ENCODE measurements around the gene SPAG9.

DNA sequence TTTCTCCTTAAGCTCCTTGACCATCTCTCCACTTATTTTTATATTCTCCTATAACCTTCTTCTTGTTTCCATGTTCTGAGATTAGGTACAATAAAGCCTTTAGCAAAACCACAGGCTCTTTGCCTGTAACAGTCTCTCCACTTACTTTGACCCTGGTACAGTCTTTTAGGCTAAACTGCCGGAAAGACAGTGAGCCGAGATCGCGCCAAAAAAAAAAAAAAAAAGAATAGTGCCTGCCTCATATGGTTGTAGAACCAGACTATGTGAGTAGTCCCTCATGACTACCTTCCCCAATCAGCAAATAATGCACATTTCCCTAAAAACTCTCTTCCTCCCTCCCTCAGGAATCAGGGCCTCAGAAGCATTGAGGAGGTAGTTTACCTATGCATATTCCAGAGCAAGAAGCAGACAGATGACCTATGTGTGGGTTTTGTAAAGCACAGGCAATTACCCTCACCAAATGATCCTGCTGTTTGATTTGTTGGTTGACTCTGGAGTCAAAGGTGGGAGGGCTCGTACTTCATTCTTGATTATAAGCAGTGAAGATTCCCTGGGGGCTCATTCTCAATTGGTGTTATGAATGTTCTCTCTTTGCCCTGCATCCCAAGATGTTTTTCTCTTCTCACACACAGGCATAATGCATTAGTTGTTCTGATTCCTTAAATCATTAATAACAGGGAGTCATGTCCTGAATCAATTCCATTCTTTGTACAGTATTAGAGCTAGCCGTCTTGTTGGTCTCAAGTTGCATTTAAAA, 23.8 kb upstream of the SPAG9 start:
- TF ChIP-seq, protein P1, sequence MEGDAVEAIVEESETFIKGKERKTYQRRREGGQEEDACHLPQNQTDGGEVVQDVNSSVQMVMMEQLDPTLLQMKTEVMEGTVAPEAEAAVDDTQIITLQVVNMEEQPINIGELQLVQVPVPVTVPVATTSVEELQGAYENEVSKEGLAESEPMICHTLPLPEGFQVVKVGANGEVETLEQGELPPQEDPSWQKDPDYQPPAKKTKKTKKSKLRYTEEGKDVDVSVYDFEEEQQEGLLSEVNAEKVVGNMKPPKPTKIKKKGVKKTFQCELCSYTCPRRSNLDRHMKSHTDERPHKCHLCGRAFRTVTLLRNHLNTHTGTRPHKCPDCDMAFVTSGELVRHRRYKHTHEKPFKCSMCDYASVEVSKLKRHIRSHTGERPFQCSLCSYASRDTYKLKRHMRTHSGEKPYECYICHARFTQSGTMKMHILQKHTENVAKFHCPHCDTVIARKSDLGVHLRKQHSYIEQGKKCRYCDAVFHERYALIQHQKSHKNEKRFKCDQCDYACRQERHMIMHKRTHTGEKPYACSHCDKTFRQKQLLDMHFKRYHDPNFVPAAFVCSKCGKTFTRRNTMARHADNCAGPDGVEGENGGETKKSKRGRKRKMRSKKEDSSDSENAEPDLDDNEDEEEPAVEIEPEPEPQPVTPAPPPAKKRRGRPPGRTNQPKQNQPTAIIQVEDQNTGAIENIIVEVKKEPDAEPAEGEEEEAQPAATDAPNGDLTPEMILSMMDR (IDR thresholded peaks at IDR 0.05 in 8 of 11, conservative IDR thresholded peaks at IDR 0.05 in 3 of 11) = no peak
- TF ChIP-seq POLR2A (IDR thresholded peaks at IDR 0.05) = no peak
- no peak for TF ChIP-seq POLR2AphosphoS5 (IDR thresholded peaks at IDR 0.05)
